OCI-LY1 (cell line): Measurements from ENCODE around the gene FBXO45.

Source experiments
- EZH2 ChIP-seq: fragments of 200-600 bp; sonication (generic), shearing (Covaris generic); IDR thresholded peaks from 2 replicates; pipeline ENCODE4 v1.8.0; 2017; ENCODE audit warnings: borderline replicate concordance, mixed run types, mild to moderate bottlenecking, antibody characterized with exemption, low read length, moderate library complexity, mixed read lengths
- TF ChIP-seq, protein P1 (sequence below): fragments of 200-600 bp; sonication (generic), shearing (Covaris generic); IDR thresholded peaks from 2 replicates; pipeline ENCODE4 v1.5.1; 2017; ENCODE audit warnings: mild to moderate bottlenecking, antibody characterized with exemption, low read length, moderate library complexity, mixed read lengths

DNA sequence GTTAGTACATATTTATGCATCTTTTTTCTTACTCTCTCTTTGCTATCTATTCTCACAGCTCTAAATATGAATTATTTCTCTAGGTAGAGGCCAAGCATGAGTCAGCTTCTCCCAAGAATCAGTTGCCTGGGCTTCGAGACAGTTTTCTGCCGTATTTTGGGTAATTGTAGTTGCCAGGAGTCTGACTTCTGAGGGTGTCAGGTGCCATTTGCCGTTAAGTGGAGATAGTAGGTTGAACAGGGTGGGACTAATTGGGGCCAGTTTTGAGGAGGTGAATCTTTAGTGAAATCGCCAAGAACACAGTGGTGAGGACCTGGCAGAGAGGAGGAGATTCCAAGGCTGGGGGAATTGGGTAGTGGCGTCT is 63.2 kb downstream of the FBXO45 start:
- TF ChIP-seq, protein P1, sequence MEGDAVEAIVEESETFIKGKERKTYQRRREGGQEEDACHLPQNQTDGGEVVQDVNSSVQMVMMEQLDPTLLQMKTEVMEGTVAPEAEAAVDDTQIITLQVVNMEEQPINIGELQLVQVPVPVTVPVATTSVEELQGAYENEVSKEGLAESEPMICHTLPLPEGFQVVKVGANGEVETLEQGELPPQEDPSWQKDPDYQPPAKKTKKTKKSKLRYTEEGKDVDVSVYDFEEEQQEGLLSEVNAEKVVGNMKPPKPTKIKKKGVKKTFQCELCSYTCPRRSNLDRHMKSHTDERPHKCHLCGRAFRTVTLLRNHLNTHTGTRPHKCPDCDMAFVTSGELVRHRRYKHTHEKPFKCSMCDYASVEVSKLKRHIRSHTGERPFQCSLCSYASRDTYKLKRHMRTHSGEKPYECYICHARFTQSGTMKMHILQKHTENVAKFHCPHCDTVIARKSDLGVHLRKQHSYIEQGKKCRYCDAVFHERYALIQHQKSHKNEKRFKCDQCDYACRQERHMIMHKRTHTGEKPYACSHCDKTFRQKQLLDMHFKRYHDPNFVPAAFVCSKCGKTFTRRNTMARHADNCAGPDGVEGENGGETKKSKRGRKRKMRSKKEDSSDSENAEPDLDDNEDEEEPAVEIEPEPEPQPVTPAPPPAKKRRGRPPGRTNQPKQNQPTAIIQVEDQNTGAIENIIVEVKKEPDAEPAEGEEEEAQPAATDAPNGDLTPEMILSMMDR, result no peak
- no peak for TF ChIP-seq EZH2
